Kidney capillary endothelial cell (primary cell): Measurements from ENCODE around the gene RANBP10.
A peak's percentile ranks its signal among the peaks of the same experiment; 100 is the strongest.
"Not testable (repeated sequence)": the region's sequence is repeated elsewhere in the genome, so short reads cannot be mapped to it uniquely, and the experiment has no call there.

Source experiments
- DNase-seq: peaks from one replicate; pipeline ENCODE4 v3.0.0-alpha.2; 2018; ENCODE audit warnings: low spot score

The RANBP10 gene

DNA sequence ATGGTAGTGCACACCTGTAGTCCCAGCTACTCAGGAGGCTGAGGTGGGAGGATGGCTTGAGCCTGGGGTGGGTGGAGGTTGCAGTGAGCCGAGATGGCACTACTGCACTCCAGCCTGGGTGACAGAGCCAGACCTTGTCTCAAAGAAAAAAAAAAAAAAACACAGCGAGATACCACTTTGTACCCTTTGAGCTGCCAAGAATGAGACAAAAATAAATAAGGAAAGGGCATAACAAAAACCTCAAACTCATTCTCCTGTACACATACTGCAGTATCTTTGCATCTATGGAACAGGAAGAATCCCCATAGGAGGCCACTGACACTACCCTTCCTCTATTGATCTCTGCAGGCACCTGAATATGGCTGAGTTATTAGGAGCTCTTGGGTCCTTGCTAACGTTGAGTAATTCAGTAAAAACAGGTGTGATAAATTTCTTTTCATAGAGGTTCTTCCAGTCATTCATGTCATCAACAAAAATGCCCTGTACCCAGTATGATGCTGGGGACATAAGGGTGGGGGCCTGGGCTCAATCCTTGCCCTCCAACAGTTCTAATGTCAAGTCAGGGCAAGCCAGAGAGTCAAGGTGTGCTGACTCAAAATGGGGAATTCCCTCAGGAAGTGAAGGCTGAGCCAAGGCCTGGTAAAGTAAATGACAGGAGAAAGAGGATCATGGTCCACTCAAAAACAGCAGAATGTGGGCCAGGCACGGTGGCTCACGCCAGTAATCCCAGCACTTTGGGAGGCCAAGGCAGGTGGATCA lies 26.9 kb downstream of the RANBP10 start:
- no peak for DNase-seq

DNA sequence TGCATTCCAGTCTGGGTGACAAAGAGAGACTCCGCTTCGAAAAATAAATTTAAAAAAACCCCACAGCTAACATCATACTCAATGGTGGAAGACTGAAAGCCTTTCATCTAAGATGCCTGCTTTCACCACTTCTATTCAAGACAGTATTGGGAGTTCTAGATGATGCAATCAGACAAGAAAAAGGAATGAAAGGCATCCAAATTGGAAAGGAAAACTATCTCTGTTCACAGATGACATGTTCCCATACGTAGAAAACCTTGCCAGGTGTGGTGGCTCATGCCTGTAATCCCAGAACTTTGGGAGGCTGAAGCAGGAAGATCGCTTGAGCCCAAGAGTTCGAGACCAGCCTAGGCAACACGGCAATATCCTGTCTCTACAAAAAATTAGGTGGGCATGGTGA lies 31.1 kb downstream of the RANBP10 start:
- no peak for DNase-seq

DNA sequence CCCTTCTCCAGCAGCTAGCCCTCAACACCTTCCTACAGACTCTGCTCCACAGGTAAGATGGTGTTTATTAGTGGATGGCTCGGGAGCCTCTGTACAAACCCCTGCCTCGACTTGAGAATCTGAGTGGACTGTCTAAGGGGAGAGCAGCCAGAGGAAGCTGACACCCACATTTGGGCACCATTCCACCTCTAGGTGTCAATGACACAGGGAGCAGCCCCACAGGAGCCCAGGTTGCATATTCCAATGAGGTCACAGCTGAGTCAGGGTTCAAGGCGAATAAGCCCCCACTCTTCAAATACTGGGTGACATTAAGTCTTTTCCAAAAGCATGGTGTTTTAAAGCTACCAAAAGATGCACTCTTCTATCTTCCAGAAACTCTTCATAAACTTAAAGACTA lies 31.9 kb downstream of the RANBP10 start:
- no peak for DNase-seq

DNA sequence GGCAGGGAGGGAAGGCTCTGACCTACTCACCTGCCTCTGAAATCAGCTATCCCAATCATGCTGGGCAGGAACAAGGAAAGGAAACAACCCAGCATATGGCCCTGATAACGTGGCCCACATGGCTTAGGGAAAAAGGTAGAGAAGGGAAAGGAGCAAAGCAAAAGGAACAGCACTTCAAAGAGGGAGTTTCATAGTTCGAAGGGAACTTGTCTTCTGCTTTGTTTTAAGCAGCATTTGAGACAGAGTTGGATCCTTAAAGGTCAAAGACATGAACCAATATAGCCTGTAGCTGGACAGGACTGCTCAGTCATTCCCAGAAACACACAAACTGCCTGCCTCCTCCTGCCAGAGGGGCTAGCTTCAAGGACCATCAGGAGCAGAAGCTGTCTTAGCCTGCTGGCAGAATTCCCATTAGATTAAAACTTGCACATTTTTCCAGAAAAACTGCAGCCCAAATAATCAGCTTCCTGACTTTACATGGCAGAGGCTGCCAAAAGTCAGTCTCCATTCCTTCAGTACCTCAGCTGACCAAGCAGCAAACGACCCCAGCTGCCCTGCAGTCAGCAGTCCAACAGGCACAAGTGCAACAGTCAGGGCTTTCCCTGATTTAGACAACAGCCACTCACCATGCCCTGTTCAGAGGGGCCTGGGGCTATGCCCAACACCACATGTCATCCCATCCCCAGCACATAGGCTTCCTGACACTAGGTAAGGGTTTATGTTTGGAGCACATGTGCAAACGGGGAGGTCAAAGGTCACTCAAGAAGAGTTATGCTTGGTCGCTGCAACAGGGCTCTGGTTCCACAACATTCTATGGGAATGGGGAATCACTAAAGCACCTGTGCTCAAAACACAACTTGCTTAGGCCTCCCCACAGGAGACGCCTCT lies 32.5 kb downstream of the RANBP10 start:
- no peak for DNase-seq

DNA sequence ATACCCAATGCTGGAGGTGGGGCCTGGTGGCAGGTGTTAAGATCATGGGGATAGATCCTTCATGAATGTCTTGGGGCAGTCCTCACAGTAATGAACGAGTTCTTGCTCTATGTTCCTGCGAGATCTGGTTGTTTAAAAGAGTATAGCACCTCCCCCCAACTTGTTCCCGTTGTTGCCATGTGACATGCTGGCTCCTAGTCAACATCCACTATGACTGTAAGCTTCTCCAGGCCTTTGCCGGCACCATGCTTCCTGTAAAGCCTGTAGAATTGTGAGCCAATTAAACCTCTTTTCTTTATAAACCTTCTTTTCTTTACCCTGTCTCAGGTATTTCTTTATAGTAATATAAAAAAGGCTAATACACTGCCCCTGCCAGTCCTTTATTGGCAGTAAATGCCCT lies 33.3 kb downstream of the RANBP10 start:
- peak; percentile 26 for DNase-seq

DNA sequence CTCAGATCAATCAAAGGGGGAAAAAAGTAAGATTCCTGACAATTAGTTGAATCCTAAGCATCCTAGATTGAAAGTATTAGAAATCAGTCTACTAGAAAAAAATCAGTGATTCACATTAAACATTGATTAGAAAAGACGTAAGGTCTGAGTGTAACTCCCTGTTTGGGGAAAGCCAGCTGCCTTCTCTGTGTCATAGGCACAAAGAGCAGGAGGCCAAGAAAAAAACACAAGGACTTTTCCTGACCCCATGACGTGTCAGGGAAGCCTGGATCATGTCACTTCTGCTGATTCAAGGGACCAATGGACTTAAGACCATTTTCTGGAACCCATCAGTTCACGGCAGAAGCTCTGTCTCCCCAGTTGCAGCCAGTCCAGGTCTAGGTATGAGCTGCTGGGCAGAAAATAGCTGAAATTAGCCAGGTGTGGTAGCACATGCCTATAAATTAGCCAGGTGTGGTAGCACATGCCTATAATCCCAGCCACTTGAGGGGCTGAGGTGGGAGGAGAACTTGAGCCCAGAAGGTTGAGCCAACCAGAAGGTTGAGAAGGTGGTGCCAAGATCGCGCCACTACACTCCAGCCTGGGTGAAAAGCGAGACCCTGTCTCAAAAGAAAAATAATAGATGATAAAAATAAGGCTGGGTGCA lies 35.9 kb downstream of the RANBP10 start:
- peak; percentile 28 for DNase-seq

DNA sequence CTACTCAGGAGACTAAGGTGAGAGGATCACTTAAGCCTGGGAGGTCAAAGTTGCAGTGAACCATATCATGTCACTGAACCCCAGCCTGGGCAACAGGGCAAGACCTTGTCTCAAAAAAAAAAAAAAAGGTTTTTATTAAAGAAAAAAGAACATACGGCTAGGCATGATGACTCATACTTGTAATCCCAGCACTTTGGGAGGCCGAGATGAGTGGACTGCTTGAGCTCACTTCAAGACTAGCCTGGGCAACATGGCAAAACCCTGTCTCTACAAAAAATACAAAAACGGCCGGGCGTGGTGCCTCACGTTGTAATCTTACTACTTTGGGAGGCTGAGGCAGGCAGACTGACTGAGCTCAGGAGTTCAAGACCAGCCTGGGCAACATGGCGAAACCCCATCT lies 38.4 kb downstream of the RANBP10 start:
- no peak for DNase-seq

DNA sequence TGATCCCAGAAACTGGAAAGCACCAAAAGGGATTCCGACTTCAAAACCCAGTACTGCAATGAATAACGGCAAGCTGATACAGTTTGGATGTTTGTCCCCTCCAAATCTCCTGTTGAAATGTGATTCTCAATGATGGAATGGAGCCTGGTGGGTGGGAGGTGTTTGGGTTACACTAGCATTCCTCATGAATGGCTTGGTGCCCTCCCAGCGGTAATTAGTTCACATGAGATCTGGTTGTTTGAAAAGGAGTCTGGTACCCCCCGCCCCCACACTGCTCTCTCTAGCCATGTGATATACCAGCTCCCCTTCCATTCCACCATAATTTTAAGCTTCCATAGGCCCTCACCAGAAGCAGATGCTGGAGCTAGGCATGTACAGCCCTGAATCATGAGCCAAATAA lies 40.1 kb downstream of the RANBP10 start:
- DNase-seq: no peak

DNA sequence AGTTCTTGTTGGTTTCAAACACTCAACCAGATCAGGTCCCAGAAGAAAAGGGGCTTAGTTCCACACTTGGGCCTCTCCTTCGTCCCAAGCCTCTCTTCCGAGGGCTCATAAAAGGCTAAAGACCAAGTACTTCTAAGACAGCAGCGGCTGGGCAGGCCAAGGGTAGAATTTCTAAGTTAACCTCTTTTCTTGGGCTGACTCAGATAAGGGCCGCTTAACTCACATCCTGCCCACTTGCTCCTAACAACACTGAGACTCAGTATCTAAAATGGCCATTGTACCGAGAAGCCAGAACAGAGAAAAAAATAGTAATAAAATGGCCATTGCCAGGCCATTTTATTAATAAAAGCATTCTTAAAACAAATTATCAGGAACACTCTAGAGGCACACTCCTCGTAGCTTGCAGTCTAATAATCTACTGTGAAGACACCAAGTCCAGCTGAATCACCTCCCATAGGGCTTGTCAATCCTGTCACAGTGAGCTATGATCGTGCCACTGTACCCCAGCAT lies 42.1 kb downstream of the RANBP10 start:
- no peak for DNase-seq

DNA sequence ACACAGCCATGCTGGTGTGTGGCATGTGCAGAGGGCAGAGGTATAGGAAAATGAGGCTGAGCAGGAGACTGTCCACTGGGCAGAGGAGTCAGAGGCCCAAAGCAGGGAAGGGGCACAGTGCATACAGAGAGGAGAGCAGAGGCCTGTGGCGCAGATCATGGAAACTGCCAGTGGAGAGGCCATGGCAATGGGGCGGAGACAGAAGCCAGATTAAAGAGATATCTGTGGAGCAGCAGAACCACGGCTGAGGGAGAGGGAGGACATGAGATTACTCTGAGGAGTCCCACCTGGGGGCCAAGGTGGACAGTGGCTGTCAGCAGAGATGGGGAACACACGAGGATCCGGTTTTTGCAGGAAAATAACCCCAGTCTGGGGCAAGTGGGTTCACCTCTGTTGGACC lies 43.3 kb downstream of the RANBP10 start:
- no peak for DNase-seq

DNA sequence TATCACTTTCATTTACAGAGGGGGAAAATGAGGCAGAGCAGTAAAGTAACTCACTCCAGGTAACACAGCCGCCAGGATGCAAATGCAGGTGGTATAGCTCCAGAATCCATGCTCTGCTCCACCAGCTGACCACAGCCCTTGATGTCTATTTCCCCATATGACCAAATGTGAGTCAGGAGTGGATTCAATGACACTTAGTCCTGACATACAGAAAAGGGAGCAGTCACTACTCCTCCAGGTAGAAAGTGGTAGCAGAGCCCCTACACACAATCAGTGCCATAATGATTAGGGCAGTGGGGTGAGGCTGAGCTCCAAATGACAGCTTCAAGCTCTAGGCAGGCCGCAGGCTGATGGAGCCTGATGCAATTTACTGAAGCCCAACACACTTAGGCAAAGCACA lies 44.0 kb downstream of the RANBP10 start:
- DNase-seq: no peak

DNA sequence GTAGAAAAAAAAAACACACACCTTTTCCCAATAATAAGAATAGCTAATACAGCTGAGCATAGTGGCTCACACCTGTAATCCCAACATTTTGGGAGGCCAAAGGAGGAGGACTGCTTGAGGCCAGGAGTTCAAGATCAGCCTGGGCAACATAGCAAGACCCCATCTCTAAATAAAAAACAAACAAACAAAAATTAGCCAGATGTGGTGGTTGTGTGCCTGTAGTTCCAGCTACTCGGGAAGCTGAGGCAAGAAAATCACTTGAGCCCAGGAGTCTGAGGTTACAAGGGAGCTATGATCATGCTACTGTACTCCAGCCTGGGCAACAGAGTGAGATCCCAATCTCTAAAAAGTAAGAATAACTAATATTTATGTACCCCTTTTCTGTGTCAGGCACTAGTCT lies 44.4 kb downstream of the RANBP10 start:
- DNase-seq: no peak

DNA sequence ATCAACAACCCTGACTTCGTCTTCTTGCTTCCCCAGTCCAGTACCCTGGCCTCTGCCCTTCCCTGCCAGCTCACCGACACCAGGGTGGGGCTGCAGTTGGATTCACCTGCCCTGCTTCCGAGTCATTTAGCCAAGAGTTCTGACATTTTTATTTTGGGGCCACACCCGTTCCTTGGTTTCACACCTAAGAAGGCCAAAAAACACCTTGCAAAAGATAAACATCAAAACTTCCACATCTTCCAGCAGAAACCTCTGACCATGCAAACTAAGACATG lies 45.5 kb downstream of the RANBP10 start:
- no peak for DNase-seq

DNA sequence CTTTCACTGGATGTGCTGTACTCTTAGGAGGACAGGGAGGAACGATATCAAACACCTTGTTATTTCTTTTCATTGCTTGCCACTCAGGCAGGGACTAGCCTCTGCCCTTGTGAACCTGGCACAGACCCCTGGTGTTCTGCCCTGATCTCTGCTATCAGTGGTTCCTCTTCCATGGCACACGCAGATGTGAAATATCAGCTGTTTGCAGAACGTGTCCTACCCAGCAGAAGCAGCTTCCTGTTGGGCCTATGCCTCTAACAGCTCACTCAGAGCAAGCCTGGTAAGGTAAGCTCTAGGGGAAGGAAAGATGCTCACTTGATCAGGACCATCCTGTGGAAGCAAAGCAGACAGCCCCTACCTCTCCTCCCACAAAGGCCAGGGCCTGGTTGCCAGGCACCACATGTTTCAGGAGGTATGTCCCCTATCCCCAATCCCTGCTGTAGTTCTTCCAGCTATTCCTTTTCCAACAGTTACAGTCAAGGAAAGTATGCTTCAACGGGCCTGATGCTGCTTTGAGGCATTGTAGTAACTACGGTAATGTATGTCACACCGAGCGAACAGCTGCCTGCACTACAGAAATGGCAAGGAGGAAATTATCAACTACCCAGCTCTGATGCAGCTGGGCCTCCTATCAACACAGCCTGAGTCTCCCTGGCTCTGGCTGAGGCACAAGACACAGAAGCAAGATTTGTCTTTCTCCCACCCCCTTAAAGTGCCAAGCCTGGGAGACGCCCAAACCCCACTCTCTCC lies 46.0 kb downstream of the RANBP10 start:
- DNase-seq: no peak

DNA sequence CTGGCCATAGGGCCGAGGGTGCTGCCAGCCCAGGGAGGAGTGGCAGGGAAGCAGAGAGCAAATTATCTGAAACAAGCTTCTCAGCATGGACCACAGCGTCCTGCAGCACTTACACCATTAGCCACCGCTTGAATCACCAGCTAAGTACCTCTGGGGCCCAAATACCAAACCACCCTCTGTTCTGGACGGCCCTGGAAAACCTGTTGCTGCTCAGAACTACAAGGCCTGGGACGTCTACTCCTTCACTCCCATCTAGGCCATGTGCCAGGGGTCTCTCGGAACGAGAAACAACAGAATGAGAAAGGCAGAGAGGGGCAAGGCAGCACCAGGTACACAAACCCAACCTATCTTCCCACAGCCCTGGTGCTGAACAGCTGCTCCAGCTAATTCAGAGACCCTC lies 47.4 kb downstream of the RANBP10 start:
- no peak for DNase-seq

DNA sequence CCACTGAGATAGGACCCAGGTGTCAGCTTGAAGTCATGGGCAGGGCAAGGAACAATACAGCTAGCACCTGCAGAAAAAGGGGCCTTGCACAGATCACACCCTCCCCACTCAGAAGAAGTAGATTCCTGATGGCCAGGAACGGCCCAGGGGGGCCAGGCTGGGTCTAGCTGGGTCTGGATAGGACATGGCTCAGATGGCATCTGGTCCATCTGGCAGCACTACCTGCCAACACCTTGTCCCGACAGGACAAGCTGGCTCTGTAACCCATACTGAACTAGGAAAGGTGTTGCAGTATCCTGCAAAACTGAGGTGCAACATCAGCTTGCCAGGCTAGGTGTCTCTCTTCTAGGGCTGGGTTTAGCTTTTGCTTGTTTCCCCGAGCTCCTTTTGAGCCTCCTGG lies 48.4 kb downstream of the RANBP10 start:
- DNase-seq: no peak

DNA sequence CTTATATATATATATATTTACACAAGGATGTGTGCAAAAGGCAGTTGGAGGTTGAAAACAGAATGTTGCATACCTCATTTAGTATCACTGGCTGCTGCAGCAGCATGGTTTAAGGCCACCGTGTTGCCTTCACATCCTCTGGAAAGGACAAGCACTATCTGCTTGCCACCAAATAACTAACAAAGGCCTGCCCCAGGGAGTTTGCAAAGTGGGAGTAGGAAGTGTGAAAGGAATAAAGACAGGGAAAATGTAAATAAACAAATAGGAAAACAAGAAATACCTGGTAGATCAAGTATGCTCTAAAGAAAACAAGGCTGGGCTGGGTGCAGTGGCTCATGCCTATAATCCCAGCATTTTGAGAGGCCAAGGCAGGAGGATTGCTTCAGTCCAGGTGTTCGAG lies 53.7 kb downstream of the RANBP10 start:
- DNase-seq: no peak

DNA sequence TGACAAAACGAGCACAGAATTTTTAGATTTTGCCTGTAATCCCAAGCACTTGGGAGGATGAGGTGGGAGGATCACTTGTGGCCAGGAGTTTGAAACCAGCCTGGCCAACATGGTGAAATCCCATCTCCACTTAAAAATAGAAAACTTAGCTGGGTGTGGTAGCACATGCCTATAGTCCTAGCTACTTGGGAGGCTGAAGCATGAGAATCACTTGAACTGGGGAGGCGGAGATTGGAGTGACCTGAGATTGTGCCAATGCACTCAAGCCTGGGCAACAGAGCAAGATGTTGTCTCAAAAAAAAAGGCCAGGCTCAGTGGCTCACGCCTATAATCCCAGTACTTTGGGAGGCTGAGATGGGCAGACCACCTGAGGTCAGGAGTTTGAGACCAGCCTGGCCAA lies 55.0 kb downstream of the RANBP10 start:
- DNase-seq: not testable (repeated sequence)

DNA sequence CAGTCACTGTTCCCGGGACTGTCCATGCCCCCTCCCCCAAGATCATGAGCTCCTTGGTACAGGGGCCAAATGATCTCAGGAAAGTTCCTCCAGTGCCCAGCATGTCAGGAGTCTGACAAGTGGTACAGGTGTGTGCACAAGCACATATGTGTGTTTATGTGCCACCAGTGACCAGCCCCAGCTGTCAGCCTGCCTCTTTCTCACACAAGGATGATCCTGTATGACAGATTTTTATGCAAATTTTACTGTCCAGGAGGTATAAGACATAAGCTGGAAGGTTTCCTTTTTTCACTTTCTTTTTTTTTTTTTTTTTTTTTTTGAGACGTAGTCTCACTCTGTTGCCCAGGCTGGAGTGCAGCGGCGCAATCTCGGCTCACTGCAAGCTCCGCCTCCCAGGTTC lies 55.9 kb downstream of the RANBP10 start:
- DNase-seq: no peak

DNA sequence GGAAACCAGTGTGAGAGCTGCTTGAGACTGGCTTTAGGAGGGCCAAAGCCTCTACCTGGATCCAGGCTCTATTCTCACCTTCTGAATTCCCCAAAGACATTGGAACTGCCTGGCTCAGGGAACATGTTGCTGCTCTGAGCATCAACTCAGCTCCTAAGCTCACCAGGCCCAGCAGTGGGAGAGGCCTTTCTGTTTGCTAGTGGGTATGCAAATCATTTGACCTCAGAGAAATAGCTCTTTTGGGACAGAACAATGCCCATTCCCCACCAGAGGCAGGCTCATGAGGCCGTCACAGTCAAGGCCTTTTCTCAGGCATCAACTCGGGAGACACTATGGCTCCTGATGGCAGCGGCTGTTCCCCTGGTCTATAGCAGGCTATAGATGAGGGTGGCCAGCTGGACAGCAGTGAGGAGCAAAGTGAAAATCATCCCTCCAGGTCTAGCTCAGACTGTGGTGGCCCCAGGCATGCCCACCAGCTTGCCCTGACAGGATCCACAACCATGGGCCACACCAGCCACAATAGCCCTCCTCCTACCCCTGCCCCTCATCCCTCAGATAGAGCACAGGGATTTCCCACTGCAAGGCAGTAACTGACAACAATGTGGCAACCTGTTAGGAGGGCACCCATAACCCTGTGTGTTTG lies 56.8 kb downstream of the RANBP10 start:
- no peak for DNase-seq

DNA sequence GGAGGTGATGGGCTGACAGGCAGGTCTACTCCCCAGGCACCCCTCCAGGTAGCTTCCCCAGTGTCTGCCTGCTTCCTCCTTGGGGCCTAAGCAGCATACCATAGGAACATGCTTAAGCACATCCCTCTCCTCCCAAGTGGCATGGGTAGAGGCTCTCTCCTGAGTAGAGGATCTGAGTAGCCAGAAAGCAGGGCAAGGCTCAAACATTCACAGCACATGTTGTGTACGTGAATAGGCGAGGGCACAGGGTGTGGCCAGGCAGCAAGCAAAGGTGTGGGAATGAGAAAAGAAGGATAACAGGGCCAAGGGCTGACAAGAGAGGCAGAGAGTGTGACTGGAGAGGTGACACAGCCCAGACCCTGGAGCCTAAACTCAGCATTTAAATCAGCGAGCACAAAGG lies 57.5 kb downstream of the RANBP10 start:
- DNase-seq: no peak

DNA sequence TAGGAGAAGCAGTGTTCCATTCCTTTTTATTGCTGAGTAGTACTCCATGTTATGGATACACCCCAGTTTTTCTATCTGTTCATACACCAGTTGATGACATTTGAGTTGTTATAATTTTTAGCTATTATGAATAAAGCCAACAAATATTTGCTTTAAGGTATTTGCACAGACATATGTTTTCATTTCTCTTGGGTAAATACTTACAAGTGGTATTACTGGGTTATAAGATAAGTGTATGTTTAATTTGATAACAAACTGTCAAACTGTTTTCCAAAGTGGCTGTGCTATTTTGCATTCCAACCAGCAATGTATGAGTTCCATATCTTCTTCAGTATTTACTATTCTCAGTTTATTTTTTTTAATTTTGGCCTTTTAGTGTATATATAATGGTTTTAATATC lies 59.5 kb downstream of the RANBP10 start:
- DNase-seq: no peak
